H1 (cell line): ENCODE measurements around the gene XIAP. TPM values are rescaled to one million over a fixed set of nuclear protein-coding genes. Genes with fewer than 3 reads are reported as not detected.

ENCODE experiments used
- CTCF ChIA-PET: fragments of 300-600 bp; sonication (Branson Sonifier 250); formaldehyde crosslinking; loops from one replicate; lab custom pipeline; 2021; ENCODE audit not compliant: partially characterized antibody; lab: Charles Lee
- POLR2A ChIA-PET: fragments of 300-600 bp; sonication (Branson Sonifier 250); formaldehyde crosslinking; loops from one replicate; lab custom pipeline; 2021; ENCODE audit warnings: inconsistent platforms; ENCODE audit not compliant: partially characterized antibody; lab: Charles Lee
- DNase-seq, 2 experiments: peaks; one replicate each; pipeline versions ENCODE4 v3.0.0 to v3.0.0-alpha.2; 2010 to 2022; ENCODE audit warnings: low spot score in 2 of 2, low read depth in 1 of 2, mixed read lengths in 1 of 2
- FAIRE-seq: peaks from 2 replicates; lab custom pipeline; 2011; peaks lifted over from hg19 to GRCh38; lab: Jason Lieb, UNC
- H2AFZ ChIP-seq: 2 replicates; pipeline ENCODE4 v1.8.1; 2012; ENCODE audit warnings: low read length, inconsistent platforms
- H2AK5ac ChIP-seq: 2 replicates; pipeline ENCODE4 v1.6.1; 2013; ENCODE audit warnings: low read depth, low read length
- H2BK120ac ChIP-seq: replicated peaks from 2 replicates; pipeline ENCODE3; 2013; ENCODE audit warnings: low read depth, low read length, inconsistent platforms
- H2BK12ac ChIP-seq: 2 replicates; pipeline ENCODE4 v1.6.1; 2013; ENCODE audit warnings: low read depth, low read length
- H2BK15ac ChIP-seq: 2 replicates; pipeline ENCODE4 v1.6.1; 2013; ENCODE audit warnings: low read length
- H2BK20ac ChIP-seq: 2 replicates; pipeline ENCODE4 v1.6.1; 2013; ENCODE audit warnings: low read length
- H2BK5ac ChIP-seq: 2 replicates; pipeline ENCODE4 v1.6.1; 2013; ENCODE audit warnings: low read depth, low read length
- H3K14ac ChIP-seq: 2 replicates; pipeline ENCODE4 v1.6.1; 2013; ENCODE audit warnings: inconsistent platforms; ENCODE audit not compliant: insufficient read length
- H3K18ac ChIP-seq: 2 replicates; pipeline ENCODE4 v1.6.1; 2013; ENCODE audit warnings: low read length; ENCODE audit errors: extremely low read depth
- H3K23ac ChIP-seq: 2 replicates; pipeline ENCODE4 v1.6.1; 2013; ENCODE audit warnings: inconsistent platforms; ENCODE audit not compliant: insufficient read length
- H3K23me2 ChIP-seq: 2 replicates; pipeline ENCODE4 v1.6.1; 2013; ENCODE audit warnings: low read depth, low read length
- H3K27ac ChIP-seq: 2 replicates; pipeline ENCODE4 v1.6.1; 2011; ENCODE audit warnings: low read depth, low read length, inconsistent platforms
- H3K27me3 ChIP-seq, 4 experiments: replicated peaks in 1 of 4; 1 replicate in 1 of 4; 2 replicates in 3 of 4; pipeline versions ENCODE4 v1.6.1 to v1.8.1; 2011 to 2013; ENCODE audit warnings: low read length in 3 of 4, mild to moderate bottlenecking in 3 of 4, inconsistent platforms in 2 of 4, mixed read lengths in 2 of 4, moderate library complexity in 1 of 4; ENCODE audit not compliant: control insufficient read depth in 3 of 4, insufficient read depth in 3 of 4; ENCODE audit errors: extremely low read depth in 1 of 4
- H3K36me3 ChIP-seq, 4 experiments: 2 replicates each; pipeline versions ENCODE4 v1.6.1 to v1.8.1; 2011 to 2013; ENCODE audit warnings: mild to moderate bottlenecking in 4 of 4, low read length in 3 of 4, moderate library complexity in 2 of 4, control low read depth in 1 of 4, inconsistent platforms in 1 of 4; ENCODE audit not compliant: insufficient read depth in 4 of 4, control insufficient read depth in 2 of 4
- H3K4ac ChIP-seq: replicated peaks from 2 replicates; pipeline ENCODE3; 2013; ENCODE audit warnings: low read length, low read depth, mixed read lengths, inconsistent platforms; ENCODE audit not compliant: insufficient read length
- H3K4me1 ChIP-seq, 4 experiments: replicated peaks in 1 of 4; 1 replicate in 1 of 4; 2 replicates in 3 of 4; pipeline versions ENCODE4 v1.6.1 to v1.8.1; 2011 to 2013; ENCODE audit warnings: low read length in 3 of 4, inconsistent platforms in 2 of 4, mixed read lengths in 1 of 4; ENCODE audit not compliant: insufficient read depth in 4 of 4, control insufficient read depth in 3 of 4
- H3K4me2 ChIP-seq, 2 experiments: 2 replicates each; pipeline versions ENCODE4 v1.6.1 to v1.8.1; 2011 to 2013; ENCODE audit warnings: low read depth in 2 of 2, low read length in 2 of 2, control low read depth in 1 of 2, inconsistent platforms in 1 of 2, mild to moderate bottlenecking in 1 of 2; ENCODE audit not compliant: insufficient read depth in 1 of 2
- H3K4me3 ChIP-seq, 4 experiments: fragments of 200-600, 300-600 bp in 1 of 4; sonication (generic), shearing (Covaris generic), sonication (Bioruptor Twin) in 1 of 4; 2 replicates each; pipeline versions ENCODE4 v1.5.1 to v1.8.1; 2011 to 2016; ENCODE audit warnings: low read length in 4 of 4, low read depth in 3 of 4, control low read depth in 2 of 4, inconsistent platforms in 2 of 4, mild to moderate bottlenecking in 2 of 4, mixed read lengths in 1 of 4, moderate library complexity in 1 of 4; ENCODE audit not compliant: insufficient read depth in 2 of 4; ENCODE audit errors: extremely low read depth in 1 of 4
- H3K56ac ChIP-seq: replicated peaks from 2 replicates; pipeline ENCODE3; 2013; ENCODE audit warnings: low read depth, mild to moderate bottlenecking, mixed read lengths, low read length, inconsistent platforms; ENCODE audit not compliant: insufficient read length
- H3K79me1 ChIP-seq: 2 replicates; pipeline ENCODE4 v1.6.1; 2013; ENCODE audit warnings: low read depth, low read length, control low read depth
- H3K79me2 ChIP-seq, 2 experiments: 2 replicates each; pipeline versions ENCODE4 v1.6.1 to v1.8.1; 2012 to 2013; ENCODE audit warnings: low read length in 2 of 2, mild to moderate bottlenecking in 2 of 2, inconsistent platforms in 1 of 2; ENCODE audit not compliant: insufficient read depth in 2 of 2, control insufficient read depth in 1 of 2
- H3K9ac ChIP-seq, 4 experiments: replicated peaks in 1 of 4; 1 replicate in 1 of 4; 2 replicates in 3 of 4; pipeline versions ENCODE4 v1.6.1 to v1.8.1; 2011 to 2013; ENCODE audit warnings: low read depth in 3 of 4, low read length in 3 of 4, control low read depth in 2 of 4, mild to moderate bottlenecking in 2 of 4, moderate library complexity in 2 of 4, inconsistent platforms in 1 of 4; ENCODE audit errors: extremely low read depth in 1 of 4
- H3K9me3 ChIP-seq, 2 experiments: 2 replicates each; pipeline versions ENCODE4 v1.6.1 to v1.8.1; 2012 to 2013; ENCODE audit warnings: mild to moderate bottlenecking in 2 of 2, moderate library complexity in 2 of 2, control low read depth in 1 of 2, inconsistent platforms in 1 of 2, low read depth in 1 of 2, low read length in 1 of 2, mixed read lengths in 1 of 2; ENCODE audit not compliant: insufficient read depth in 2 of 2
- H4K20me1 ChIP-seq, 2 experiments: replicated peaks in 1 of 2; 2 replicates each; pipeline versions ENCODE3 to v1.8.1; 2011 to 2013; ENCODE audit warnings: inconsistent platforms in 2 of 2, low read length in 2 of 2, mild to moderate bottlenecking in 1 of 2; ENCODE audit not compliant: insufficient read depth in 2 of 2, control insufficient read depth in 1 of 2
- H4K5ac ChIP-seq: 2 replicates; pipeline ENCODE4 v1.6.1; 2013; ENCODE audit warnings: low read length, low read depth, mixed read lengths, inconsistent platforms; ENCODE audit not compliant: insufficient read length
- H4K8ac ChIP-seq: 2 replicates; pipeline ENCODE4 v1.8.0; 2013; ENCODE audit warnings: mild to moderate bottlenecking, moderate library complexity, low read length, inconsistent platforms; ENCODE audit not compliant: insufficient read depth; ENCODE audit errors: extremely low read depth
- H4K91ac ChIP-seq: replicated peaks from 2 replicates; pipeline ENCODE3; 2013; ENCODE audit warnings: low read length, mixed read lengths, inconsistent platforms; ENCODE audit not compliant: insufficient read length
- ASH2L ChIP-seq: fragments of 200-600, 300-600 bp; sonication (generic); IDR thresholded peaks from one replicate; pipeline ENCODE4 v1.7.1; 2017; ENCODE audit warnings: low read length
- CHD2 ChIP-seq: IDR thresholded peaks from 2 replicates; pipeline ENCODE4 v1.6.1; 2012; ENCODE audit warnings: low read length, improper control_type of control experiment
- CREB1 ChIP-seq: IDR thresholded peaks from 2 replicates; pipeline ENCODE4 v1.6.1; 2012; ENCODE audit warnings: inconsistent platforms
- PHF8 ChIP-seq: fragments of 200-600 bp; sonication (generic); conservative IDR thresholded peaks from 2 replicates; pipeline ENCODE4 v1.7.1; 2012; ENCODE audit warnings: low read depth, mild to moderate bottlenecking, inconsistent platforms, low read length, moderate library complexity
- POLR2AphosphoS5 ChIP-seq: IDR thresholded peaks from 2 replicates; pipeline ENCODE4 v1.6.1; 2011; ENCODE audit warnings: low read depth, low read length
- POU5F1 ChIP-seq: IDR thresholded peaks from 2 replicates; pipeline ENCODE4 v1.6.1; 2011; ENCODE audit warnings: low read depth, mild to moderate bottlenecking, low read length, moderate library complexity
- SP1 ChIP-seq: IDR thresholded peaks from 2 replicates; pipeline ENCODE4 v1.6.1; 2011; ENCODE audit warnings: low read depth, low read length
- SRF ChIP-seq: IDR thresholded peaks from 2 replicates; pipeline ENCODE4 v1.6.1; 2011; ENCODE audit warnings: mild to moderate bottlenecking, low read depth, low read length, moderate library complexity
- TBP ChIP-seq: IDR thresholded peaks from 2 replicates; pipeline ENCODE4 v1.6.1; 2011; ENCODE audit warnings: low read depth, low read length, improper control_type of control experiment
- WGBS, 2 experiments: shearing (Covaris generic) in 1 of 2; methylation state at CpG; one replicate each; pipeline versions ENCODE4 v1.1.6 to v1.1.7; 2013 to 2015; ENCODE audit warnings: low lambda C conversion rate in 2 of 2, mixed read lengths in 2 of 2, inconsistent platforms in 1 of 2, low coverage in 1 of 2, missing lambda C conversion rate in 1 of 2; ENCODE audit not compliant: insufficient replicate concordance in 2 of 2, insufficient coverage in 1 of 2, insufficient read length in 1 of 2; ENCODE audit errors: extremely low coverage in 1 of 2, missing lambda C conversion rate in 1 of 2; 5-methylcytosine and 5-hydroxymethylcytosine counted together
- polyA plus RNA-seq, 7 experiments: library from polyadenylated mRNA; depleted of rRNA in 3 of 7; stranded (reverse) in 5 of 7; unstranded in 2 of 7; fragments of >200 nt in 5 of 7; fragments of 200-250 nt in 2 of 7; gene quantifications; 1 replicate in 5 of 7; 2 replicates in 1 of 7; 4 replicates in 1 of 7; pipeline versions ENCODE4 v1.2.1 to v1.2.3, GENCODE V29; 2011 to 2013; ENCODE audit warnings: missing spikeins in 2 of 7, mixed read lengths in 2 of 7
- total RNA-seq: library from RNA; stranded (reverse); fragmentation: NEBNext Ultra II Directional; extraction: Animal tissue kit (Norgen Biotek cat#: 25700); gene quantifications from 2 replicates; pipeline ENCODE4 v1.2.1, GENCODE V29; 2021
- TF ChIP-seq, protein P1 (sequence below): IDR thresholded peaks from 2 replicates; pipeline ENCODE4 v1.6.1; 2012; ENCODE audit warnings: inconsistent platforms

Gene XIAP
- total and polyA plus RNA-seq, 2 of the 8 experiments (the other 6 are each of a cell fraction or from before 2014, with no cell fraction given), result 5.9 to 44.7 TPM

DNA sequence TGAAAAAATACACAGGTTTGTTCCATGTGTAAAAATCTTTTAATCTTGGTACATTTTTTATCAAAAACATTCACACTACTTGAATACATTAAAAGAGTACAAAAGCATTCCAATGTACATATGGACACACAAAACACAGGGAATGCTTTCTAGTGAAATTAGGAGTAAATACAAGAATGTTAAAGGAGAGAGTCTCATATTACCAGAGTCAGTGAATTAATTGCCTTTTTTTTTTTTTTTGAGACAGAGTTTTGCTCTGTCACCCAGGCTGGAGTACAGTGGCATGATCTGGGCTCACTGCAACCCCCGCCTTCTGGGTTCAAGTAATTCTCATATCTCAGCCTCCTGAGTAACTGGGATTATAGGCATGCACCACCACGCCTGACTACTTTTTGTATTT is 17.0 kb downstream of the XIAP start:
- no peaks in the 10 kb centered on the region for H3K36me3 ChIP-seq
- no peak overlapping the region for H3K9ac ChIP-seq
- no peak overlapping the region for H4K91ac ChIP-seq
- DNase-seq (no peak), FAIRE-seq (no peak)
- H4K8ac ChIP-seq, result no peak overlapping the region
- no CpG with 5 or more reads among the region's 2 CpGs for WGBS, 2 experiments
- H3K23me2 ChIP-seq, result no peaks in the 10 kb centered on the region
- H3K4me1 ChIP-seq, result no peaks in the 10 kb centered on the region
- no peak overlapping the region for H2AFZ ChIP-seq
- H3K27me3 ChIP-seq, result no peaks in the 10 kb centered on the region
- H2BK120ac ChIP-seq, result no peak overlapping the region
- H3K79me2 ChIP-seq, result peaks cover 0 to 14% of the 10 kb centered on the region in 2 experiments; a peak in 1 of 4 replicates
- H4K20me1 ChIP-seq, result no peaks in the 10 kb centered on the region
- H3K9me3 ChIP-seq, result no peaks in the 10 kb centered on the region
- H3K18ac ChIP-seq, result no peak overlapping the region
- H3K4me3 ChIP-seq, result no peak overlapping the region
- H2AK5ac ChIP-seq, result no peak overlapping the region
- H2BK12ac ChIP-seq, result no peak overlapping the region
- no peak overlapping the region for H3K23ac ChIP-seq
- no peak overlapping the region for H3K4ac ChIP-seq
- no peak overlapping the region for H3K14ac ChIP-seq
- ChIA-PET CTCF (interaction anchor here (1.7 kb wide), 1 partner anchor 14 kb away, joined by 3 read pairs; no protein-coding TSS in a partner anchor), POLR2A (interaction anchor here (0.7 to 2.3 kb wide), 2 partner anchors 9 to 17 kb away, joined by 3 to 5 read pairs; partner anchors contain the start of gene XIAP)
- no peak overlapping the region for H3K4me2 ChIP-seq
- H3K27ac ChIP-seq, result no peak overlapping the region
- no peak overlapping the region for H2BK15ac ChIP-seq
- no peak for TF ChIP-seq SRF
- no peak for TF ChIP-seq CREB1
- no peak for TF ChIP-seq PHF8
- TF ChIP-seq TBP, result no peak
- TF ChIP-seq POLR2AphosphoS5, result no peak
- no peak for TF ChIP-seq ASH2L
- TF ChIP-seq CHD2, result no peak
- no peak for TF ChIP-seq SP1
- TF ChIP-seq, protein P1, sequence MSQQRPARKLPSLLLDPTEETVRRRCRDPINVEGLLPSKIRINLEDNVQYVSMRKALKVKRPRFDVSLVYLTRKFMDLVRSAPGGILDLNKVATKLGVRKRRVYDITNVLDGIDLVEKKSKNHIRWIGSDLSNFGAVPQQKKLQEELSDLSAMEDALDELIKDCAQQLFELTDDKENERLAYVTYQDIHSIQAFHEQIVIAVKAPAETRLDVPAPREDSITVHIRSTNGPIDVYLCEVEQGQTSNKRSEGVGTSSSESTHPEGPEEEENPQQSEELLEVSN, result no peak
- no peak for TF ChIP-seq POU5F1
- H3K79me1 ChIP-seq, result no peaks in the 10 kb centered on the region
- H2BK5ac ChIP-seq, result no peak overlapping the region
- H2BK20ac ChIP-seq, result no peak overlapping the region
- no peak overlapping the region for H4K5ac ChIP-seq
- no peak overlapping the region for H3K56ac ChIP-seq
